Coronary artery (tissue), 2 donors: Measurements from ENCODE around the gene STAT5A.
"Not testable (repeated sequence)": the region's sequence is repeated elsewhere in the genome, so short reads cannot be mapped to it uniquely, and the experiment has no call there.

ENCODE experiments used
- DNase-seq: peaks from one replicate; pipeline ENCODE4 v3.0.0-alpha.2; 2017; ENCODE audit warnings: low spot score
- H3K27ac ChIP-seq, 2 donors: fragments of 200-600 bp; sonication (generic); one replicate each; pipeline ENCODE4 v1.5.1; 2016 to 2019
- H3K4me3 ChIP-seq: fragments of 200-600 bp; sonication (generic); 2 replicates; pipeline ENCODE4 v1.5.1; 2016; ENCODE audit warnings: mild to moderate bottlenecking, moderate library complexity
- TF ChIP-seq, protein P1 (sequence below): fragments of 200-600 bp; sonication (generic); IDR thresholded peaks from one replicate; pipeline ENCODE4 v1.5.1; 2019; ENCODE audit warnings: antibody characterized with exemption

STAT5A gene

DNA sequence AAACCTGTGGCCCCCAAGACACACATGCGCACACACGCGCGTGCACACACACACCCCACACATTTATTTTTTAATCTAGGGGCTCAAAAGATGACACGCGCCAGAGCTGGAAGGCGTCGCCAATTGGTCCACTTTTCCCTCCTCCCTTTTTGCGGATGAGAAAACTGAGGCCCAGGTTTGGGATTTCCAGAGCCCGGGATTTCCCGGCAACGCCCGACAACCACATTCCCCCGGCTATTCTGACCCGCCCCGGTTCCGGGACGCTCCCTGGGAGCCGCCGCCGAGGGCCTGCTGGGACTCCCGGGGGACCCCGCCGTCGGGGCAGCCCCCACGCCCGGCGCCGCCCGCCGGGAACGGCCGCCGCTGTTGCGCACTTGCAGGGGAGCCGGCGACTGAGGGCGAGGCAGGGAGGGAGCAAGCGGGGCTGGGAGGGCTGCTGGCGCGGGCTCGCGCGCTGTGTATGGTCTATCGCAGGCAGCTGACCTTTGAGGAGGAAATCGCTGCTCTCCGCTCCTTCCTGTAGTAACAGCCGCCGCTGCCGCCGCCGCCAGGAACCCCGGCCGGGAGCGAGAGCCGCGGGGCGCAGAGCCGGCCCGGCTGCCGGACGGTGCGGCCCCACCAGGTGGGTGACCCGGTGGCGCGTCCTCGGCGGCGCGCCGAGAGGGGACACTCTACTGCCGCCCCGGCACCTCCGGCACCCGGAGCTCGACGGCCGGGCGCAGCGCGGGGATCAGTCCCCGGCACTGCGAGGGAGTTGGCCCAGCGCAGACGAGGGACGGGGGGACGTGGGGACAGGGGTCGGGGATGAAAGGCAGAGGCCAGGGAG is at the start of gene STAT5A:
STAT5A (plus strand) TSS at position 522 of the 826 bp plus-strand sequence. CDS start 914 bp downstream, outside the sequence.
- peak within 1 kb of the TSS; percentile 95 for H3K4me3 ChIP-seq
- TF ChIP-seq, protein P1, sequence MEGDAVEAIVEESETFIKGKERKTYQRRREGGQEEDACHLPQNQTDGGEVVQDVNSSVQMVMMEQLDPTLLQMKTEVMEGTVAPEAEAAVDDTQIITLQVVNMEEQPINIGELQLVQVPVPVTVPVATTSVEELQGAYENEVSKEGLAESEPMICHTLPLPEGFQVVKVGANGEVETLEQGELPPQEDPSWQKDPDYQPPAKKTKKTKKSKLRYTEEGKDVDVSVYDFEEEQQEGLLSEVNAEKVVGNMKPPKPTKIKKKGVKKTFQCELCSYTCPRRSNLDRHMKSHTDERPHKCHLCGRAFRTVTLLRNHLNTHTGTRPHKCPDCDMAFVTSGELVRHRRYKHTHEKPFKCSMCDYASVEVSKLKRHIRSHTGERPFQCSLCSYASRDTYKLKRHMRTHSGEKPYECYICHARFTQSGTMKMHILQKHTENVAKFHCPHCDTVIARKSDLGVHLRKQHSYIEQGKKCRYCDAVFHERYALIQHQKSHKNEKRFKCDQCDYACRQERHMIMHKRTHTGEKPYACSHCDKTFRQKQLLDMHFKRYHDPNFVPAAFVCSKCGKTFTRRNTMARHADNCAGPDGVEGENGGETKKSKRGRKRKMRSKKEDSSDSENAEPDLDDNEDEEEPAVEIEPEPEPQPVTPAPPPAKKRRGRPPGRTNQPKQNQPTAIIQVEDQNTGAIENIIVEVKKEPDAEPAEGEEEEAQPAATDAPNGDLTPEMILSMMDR = no peak
- peak; percentile 96 for DNase-seq
- peak within 1 kb of the TSS; percentile 86 to 96 for H3K27ac ChIP-seq

GRCh38 chr17:42239576-42239975 is 48.7 kb upstream of the STAT5A start:
- not testable (repeated sequence) for DNase-seq, H3K27ac ChIP-seq, H3K4me3 ChIP-seq

- no peak for DNase-seq
- no peak overlapping the region for H3K27ac ChIP-seq
Measured at GRCh38 chr17:42240201-42240600, 48.1 kb upstream of the STAT5A start.

GRCh38 chr17:42240863-42241262 is 47.4 kb upstream of the STAT5A start:
- not testable (repeated sequence) for DNase-seq, H3K27ac ChIP-seq, H3K4me3 ChIP-seq

More at GRCh38 chr17:42240201-42240600, 48.1 kb upstream of the STAT5A start:
- no peak overlapping the region for H3K4me3 ChIP-seq
- TF ChIP-seq, protein P1 = no peak

DNA sequence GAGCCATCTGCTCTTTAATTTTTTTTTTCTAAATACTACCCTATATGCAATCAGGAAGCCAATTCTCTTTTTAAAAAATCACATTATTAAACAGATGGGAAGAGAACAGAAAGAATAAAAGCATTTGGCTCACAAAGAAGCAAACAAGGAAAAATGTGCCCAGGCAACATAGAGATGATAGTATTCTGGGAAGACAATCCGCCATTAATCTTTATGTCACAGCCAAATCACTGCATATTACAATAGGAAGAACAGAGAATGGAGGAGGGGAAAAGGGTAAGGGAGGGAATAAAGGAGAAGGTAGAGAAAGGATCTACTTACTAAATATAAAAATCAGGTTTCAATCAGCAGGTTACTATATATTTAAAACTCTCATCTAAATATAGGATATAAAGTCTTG is 46.4 kb upstream of the STAT5A start:
- DNase-seq = no peak
- no peak overlapping the region for H3K4me3 ChIP-seq
- no peak overlapping the region for H3K27ac ChIP-seq
- TF ChIP-seq, protein P1 = no peak

- no peak overlapping the region for H3K27ac ChIP-seq
- no peak overlapping the region for H3K4me3 ChIP-seq
Measured at GRCh38 chr17:42243493-42243982, 44.8 kb upstream of the STAT5A start.

GRCh38 chr17:42244116-42244515 is 44.2 kb upstream of the STAT5A start:
- not testable (repeated sequence) for DNase-seq, H3K27ac ChIP-seq

More at GRCh38 chr17:42243493-42243982, 44.8 kb upstream of the STAT5A start:
- DNase-seq = no peak
- TF ChIP-seq, protein P1 = no peak

GRCh38 chr17:42245183-42245582 is 43.1 kb upstream of the STAT5A start:
- not testable (repeated sequence) for DNase-seq

More at GRCh38 chr17:42244116-42244515, 44.2 kb upstream of the STAT5A start:
- not testable (repeated sequence) for H3K4me3 ChIP-seq

DNA sequence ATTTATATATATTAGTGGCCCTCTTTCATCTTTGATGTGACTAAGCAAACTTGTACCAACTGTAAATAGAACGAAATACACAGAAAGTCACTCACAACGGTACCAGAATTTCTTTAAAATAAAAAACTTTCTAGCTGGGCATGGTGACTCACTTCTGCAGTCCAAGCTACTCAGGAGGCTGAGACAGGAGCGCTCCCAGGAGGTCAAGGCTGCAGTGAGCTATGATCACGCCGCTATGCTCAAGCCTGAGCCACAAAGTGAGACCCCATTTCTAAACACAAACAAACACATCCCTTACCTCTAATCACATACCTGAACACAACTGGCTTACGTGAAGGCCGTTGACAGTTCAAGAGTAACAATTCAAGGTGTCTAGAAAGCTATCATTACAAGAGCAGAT is 41.8 kb upstream of the STAT5A start:
- no peak overlapping the region for H3K4me3 ChIP-seq
- peak overlapping the region in 1 of 2 donors; percentile 48 for H3K27ac ChIP-seq
- no peak for DNase-seq
- TF ChIP-seq, protein P1 = no peak

More at GRCh38 chr17:42245183-42245582, 43.1 kb upstream of the STAT5A start:
- H3K4me3 ChIP-seq, H3K27ac ChIP-seq: not testable (repeated sequence)
